Parathyroid adenoma (tissue), 2 donors: ENCODE measurements around the gene SARM1.

Source experiments
- H2AFZ ChIP-seq: fragments of 300-600 bp; sonication (generic); one replicate; pipeline ENCODE4 v1.7.0; 2017; ENCODE audit warnings: antibody characterized with exemption, mild to moderate bottlenecking
- H3K27ac ChIP-seq: fragments of 300-600 bp; sonication (generic); one replicate; pipeline ENCODE4 v1.7.0; 2017
- H3K27me3 ChIP-seq: fragments of 300-600 bp; sonication (generic); one replicate; pipeline ENCODE4 v1.7.0; 2017; ENCODE audit warnings: low read length; ENCODE audit not compliant: control insufficient read depth, insufficient read depth
- H3K36me3 ChIP-seq: fragments of 300-600 bp; sonication (generic); one replicate; pipeline ENCODE4 v1.7.0; 2017; ENCODE audit warnings: low read length; ENCODE audit not compliant: control insufficient read depth, insufficient read depth
- H3K4me1 ChIP-seq: fragments of 300-600 bp; sonication (generic); one replicate; pipeline ENCODE4 v1.7.0; 2017; ENCODE audit warnings: control low read depth
- H3K4me2 ChIP-seq: fragments of 300-600 bp; sonication (generic); one replicate; pipeline ENCODE4 v1.7.0; 2017; ENCODE audit warnings: low read length
- H3K4me3 ChIP-seq: fragments of 300-600 bp; sonication (generic); one replicate; pipeline ENCODE4 v1.7.0; 2017; ENCODE audit warnings: low read depth, low read length
- H3K79me2 ChIP-seq: fragments of 300-600 bp; sonication (generic); one replicate; pipeline ENCODE4 v1.7.0; 2017; ENCODE audit warnings: control low read depth
- H3K9ac ChIP-seq: fragments of 300-600 bp; sonication (generic); one replicate; pipeline ENCODE4 v1.7.0; 2017; ENCODE audit warnings: mild to moderate bottlenecking
- H3K9me3 ChIP-seq: fragments of 300-600 bp; sonication (generic); one replicate; pipeline ENCODE4 v1.7.0; 2017; ENCODE audit warnings: low read length; ENCODE audit not compliant: control insufficient read depth
- CTCF ChIP-seq: fragments of 300-600 bp; sonication (generic); IDR thresholded peaks from one replicate; pipeline ENCODE4 v1.7.0; 2017; ENCODE audit warnings: antibody characterized with exemption, mild to moderate bottlenecking
- donor health status: primary hyperparathyroidism.

Gene SARM1

GRCh38 chr17:28404812-28405570 lies 33.5 kb downstream of the SARM1 start:
- H3K9ac ChIP-seq, result no peak overlapping the region
- H3K79me2 ChIP-seq, result no peaks in the 10 kb centered on the region
- H3K9me3 ChIP-seq, result no peaks in the 10 kb centered on the region
- no peak overlapping the region for H2AFZ ChIP-seq
- no peak overlapping the region for H3K27ac ChIP-seq
- TF ChIP-seq CTCF, result no peak
- H3K27me3 ChIP-seq, result no peaks in the 10 kb centered on the region
- peaks cover 13% of the 10 kb centered on the region for H3K4me1 ChIP-seq
- no peaks in the 10 kb centered on the region for H3K36me3 ChIP-seq
- H3K4me2 ChIP-seq, result peak overlapping the region; percentile 85
- peak overlapping the region; percentile 73 for H3K4me3 ChIP-seq

- Histone ChIP-seq H3K27me3 (no peaks in the 10 kb centered on the region), H3K36me3 (no peaks in the 10 kb centered on the region), H3K4me2 (peak within 1 kb of the TSS; percentile 85), H3K9me3 (no peaks in the 10 kb centered on the region), H3K79me2 (no peaks in the 10 kb centered on the region), H3K27ac (peak within 1 kb of the TSS; percentile 8), H3K4me3 (peak within 1 kb of the TSS; percentile 73), H2AFZ (peak within 1 kb of the TSS; percentile 89), H3K9ac (peak within 1 kb of the TSS; percentile 57), H3K4me1 (peaks cover 13% of the 10 kb centered on the region)
- peak; percentile 6 for TF ChIP-seq CTCF
These were observed 34.4 kb downstream of the SARM1 start, which contains the start of gene SLC46A1 for GRCh38 chr17:28405632-28406472. TSS of gene SLC46A1 (minus strand) at chr17:28406212. CDS start at chr17:28406114, 98 bp downstream.

GRCh38 chr17:28406473-28406814 lies 35.0 kb downstream of the SARM1 start:
- Histone ChIP-seq H3K4me3 (peak overlapping the region; percentile 73), H3K79me2 (no peaks in the 10 kb centered on the region), H3K27ac (peak overlapping the region; percentile 8), H3K9me3 (no peaks in the 10 kb centered on the region), H3K4me2 (peak overlapping the region; percentile 85), H3K27me3 (no peaks in the 10 kb centered on the region), H3K36me3 (no peaks in the 10 kb centered on the region), H3K4me1 (peaks cover 13% of the 10 kb centered on the region), H3K9ac (no peak overlapping the region), H2AFZ (peak overlapping the region; percentile 89)
- TF ChIP-seq CTCF, result no peak

- no peak for TF ChIP-seq CTCF
- Histone ChIP-seq H3K4me1 (peaks cover 13% of the 10 kb centered on the region), H3K27me3 (no peaks in the 10 kb centered on the region), H2AFZ (no peak overlapping the region), H3K4me3 (no peak overlapping the region), H3K4me2 (no peak overlapping the region), H3K79me2 (no peaks in the 10 kb centered on the region), H3K9me3 (no peaks in the 10 kb centered on the region), H3K36me3 (no peaks in the 10 kb centered on the region), H3K9ac (no peak overlapping the region), H3K27ac (no peak overlapping the region)
These were observed 35.9 kb downstream of the SARM1 start for GRCh38 chr17:28407130-28407973.
